Epithelial cell of proximal tubule (primary cell): ENCODE measurements around the gene MMP13. TPM values are rescaled to one million over a fixed set of nuclear protein-coding genes. Genes with fewer than 3 reads are reported as not detected.

Experiments
- DNase-seq: peaks from one replicate; pipeline ENCODE4 v3.0.0-alpha.2; 2011; ENCODE audit warnings: low read depth
- H3K4me3 ChIP-seq: 2 replicates; pipeline ENCODE4 v1.5.1; 2011; ENCODE audit warnings: low read depth, mild to moderate bottlenecking, low read length
- CTCF ChIP-seq: conservative IDR thresholded peaks from 2 replicates; pipeline ENCODE4 v1.5.1; 2012; ENCODE audit warnings: low read depth, mild to moderate bottlenecking, low read length
- total RNA-seq: library from RNA; depleted of rRNA; stranded (reverse); fragments of >200 nt; gene quantifications from 2 replicates; pipeline ENCODE4 v1.2.3, GENCODE V29; 2015

Gene MMP13
- total RNA-seq, 1 donor from 2014 or later = 0.12 TPM

DNA sequence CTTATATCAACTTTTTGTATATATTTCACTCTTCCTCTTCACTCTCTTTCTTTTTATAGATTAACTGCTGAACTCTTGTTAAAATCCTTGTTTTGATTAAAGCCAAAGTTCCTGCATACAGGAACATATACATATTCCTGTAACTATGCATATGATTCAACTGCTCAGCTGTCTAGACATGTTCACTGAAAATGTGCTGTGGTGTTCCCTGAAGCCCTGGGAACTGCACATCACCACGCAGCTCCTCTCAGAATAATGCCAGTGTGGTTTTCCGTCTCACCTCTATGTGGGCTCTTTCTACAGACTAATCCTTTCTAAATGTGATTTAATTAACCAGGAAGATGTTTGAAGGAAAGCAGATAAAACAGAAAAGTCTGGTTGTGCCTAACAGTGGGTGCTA, 55.2 kb downstream of the MMP13 start:
- no peak for TF ChIP-seq CTCF
- no peak for DNase-seq
- H3K4me3 ChIP-seq = no peak overlapping the region

Other genes with a start within 250 kb of the MMP13 start
- gene MMP27, start 250.0 kb downstream of the MMP13 start, total RNA-seq = not detected in 2 replicates
- gene MMP8, start 230.8 kb downstream of the MMP13 start, total RNA-seq = not detected in 2 replicates
- 0.29 and 0.80 TPM in 2 replicates for gene MMP10, start 175.1 kb downstream of the MMP13 start, total RNA-seq
- 2.7 and 3.8 TPM in 2 replicates for gene MMP1, start 157.6 kb downstream of the MMP13 start, total RNA-seq
- not detected in 2 replicates for gene MMP3, start 112.1 kb downstream of the MMP13 start, total RNA-seq
- not detected in 2 replicates for gene MMP12, start 80.8 kb downstream of the MMP13 start, total RNA-seq
- gene DCUN1D5, start 136.4 kb upstream of the MMP13 start, total RNA-seq = 66.5 and 112 TPM in 2 replicates
- 6.9 and 13.5 TPM in 2 replicates for gene DYNC2H1, start 153.7 kb upstream of the MMP13 start, total RNA-seq